Hypothalamus (tissue), 51 donors: ENCODE results near the gene ECD.
A peak's percentile ranks its signal among the peaks of the same experiment; 100 is the strongest.

ENCODE experiments used
- DNase-seq, 51 donors: peaks; one replicate each; lab custom pipeline; 2025; lab: John Stamatoyannopoulos, UW

Gene ECD

GRCh38 chr10:73106301-73106700, 61.5 kb downstream of the ECD start:
- no peak for DNase-seq

- no peak for DNase-seq
These were observed 68.7 kb downstream of the ECD start for GRCh38 chr10:73099141-73099540.

GRCh38 chr10:73097305-73097670, 70.5 kb downstream of the ECD start:
- DNase-seq: no peak

- DNase-seq: peak; percentile 81 to 100 (median 99)
These were observed 71.1 kb downstream of the ECD start, which contains the start of gene P4HA1 for GRCh38 chr10:73096449-73097304. Gene P4HA1 (minus strand): TSS chr10:73096866. CDS start chr10:73074883, 21,983 bp downstream.

- peak in 45 of 51 donors; percentile 14 to 82 (median 48) for DNase-seq
These were observed 71.8 kb downstream of the ECD start for GRCh38 chr10:73096041-73096448.

- peak in 25 of 51 donors; percentile 1 to 82 (median 14) for DNase-seq
These were observed 72.3 kb downstream of the ECD start for GRCh38 chr10:73095481-73096021.

- no peak for DNase-seq
These were observed 72.8 kb downstream of the ECD start for GRCh38 chr10:73094986-73095480.

GRCh38 chr10:73093922-73094850, 73.6 kb downstream of the ECD start:
- no peak for DNase-seq

GRCh38 chr10:73092830-73093229, 75.0 kb downstream of the ECD start:
- DNase-seq: no peak

GRCh38 chr10:73088304-73088703, 79.5 kb downstream of the ECD start:
- no peak for DNase-seq

- DNase-seq: no peak
These were observed 81.0 kb downstream of the ECD start for GRCh38 chr10:73086816-73087215.

GRCh38 chr10:73084209-73084608, 83.6 kb downstream of the ECD start:
- DNase-seq: no peak
